SK-N-SH (cell line): ENCODE measurements around the gene KYNU. TPM values are rescaled to one million over a fixed set of nuclear protein-coding genes. Genes with fewer than 3 reads are reported as not detected.

Experiments
- CTCF ChIA-PET: fragments of 300-600, 350-600 bp; formaldehyde crosslinking; extraction: SDS; loops from one replicate; lab custom pipeline; 2021; lab: Yijun Ruan, JAX
- POLR2A ChIA-PET: fragments of 350-600 bp; sonication (Branson Sonifier 250); formaldehyde crosslinking; extraction: SDS; loops from one replicate; lab custom pipeline; 2020; ENCODE audit warnings: antibody characterized with exemption, inconsistent platforms; lab: Yijun Ruan, JAX
- DNase-seq: peaks from one replicate; pipeline ENCODE4 v3.0.0; 2012
- H2AFZ ChIP-seq: fragments of 200-600 bp; sonication (generic); 2 replicates; pipeline ENCODE4 v1.8.1; 2016; ENCODE audit warnings: antibody characterized with exemption, mild to moderate bottlenecking, low read depth
- H3F3A ChIP-seq: fragments of 200-600 bp; sonication (generic); replicated peaks from 2 replicates; pipeline ENCODE3; 2016; ENCODE audit warnings: antibody characterized with exemption, mild to moderate bottlenecking; ENCODE audit not compliant: insufficient read depth
- H3K27ac ChIP-seq, 2 experiments: fragments of 200-500 bp in 1 of 2; fragments of 200-600 bp in 1 of 2; sonication (Bioruptor generic) in 1 of 2; sonication (generic), shearing (Covaris generic) in 1 of 2; 2 replicates each; pipeline versions ENCODE4 v1.5.1 to v1.6.1; 2014 to 2016; ENCODE audit warnings: low read depth in 2 of 2, inconsistent platforms in 1 of 2, low read length in 1 of 2, mild to moderate bottlenecking in 1 of 2, mixed read lengths in 1 of 2
- H3K27me3 ChIP-seq: fragments of 200-600 bp; sonication (generic), shearing (Covaris generic); 2 replicates; pipeline ENCODE4 v1.6.1; 2016; ENCODE audit warnings: mixed run types; ENCODE audit not compliant: insufficient read depth
- H3K36me3 ChIP-seq, 2 experiments: fragments of 200-500 bp in 1 of 2; fragments of 200-600 bp in 1 of 2; sonication (Bioruptor generic) in 1 of 2; sonication (generic) in 1 of 2; replicated peaks in 1 of 2; 2 replicates each; pipeline versions ENCODE3 to v1.5.1; 2014 to 2016; ENCODE audit warnings: low read length in 1 of 2, mild to moderate bottlenecking in 1 of 2; ENCODE audit not compliant: insufficient read depth in 2 of 2, control insufficient read depth in 1 of 2
- H3K4me1 ChIP-seq, 2 experiments: fragments of 200-500 bp in 1 of 2; fragments of 200-600 bp in 1 of 2; sonication (Bioruptor generic) in 1 of 2; sonication (generic), shearing (Covaris generic) in 1 of 2; 2 replicates each; pipeline versions ENCODE4 v1.5.1 to v1.6.1; 2014 to 2016; ENCODE audit warnings: low read depth in 1 of 2, low read length in 1 of 2, mixed run types in 1 of 2; ENCODE audit not compliant: insufficient read depth in 2 of 2, control insufficient read depth in 1 of 2
- H3K4me2 ChIP-seq: fragments of 200-600 bp; sonication (generic), shearing (Covaris generic); 2 replicates; pipeline ENCODE4 v1.6.1; 2017; ENCODE audit warnings: mixed run types
- H3K4me3 ChIP-seq, 2 experiments: fragments of 200-500 bp in 1 of 2; fragments of 200-600 bp in 1 of 2; sonication (Bioruptor generic) in 1 of 2; sonication (generic), shearing (Covaris generic) in 1 of 2; 2 replicates each; pipeline versions ENCODE4 v1.5.1 to v1.8.1; 2014 to 2016; ENCODE audit warnings: low read depth in 2 of 2, inconsistent platforms in 1 of 2, low read length in 1 of 2, mild to moderate bottlenecking in 1 of 2, mixed read lengths in 1 of 2, moderate library complexity in 1 of 2
- H3K79me2 ChIP-seq: fragments of 200-600 bp; sonication (generic); 2 replicates; pipeline ENCODE4 v1.8.1; 2017; ENCODE audit warnings: mild to moderate bottlenecking; ENCODE audit not compliant: insufficient read depth
- H3K9ac ChIP-seq: fragments of 200-600 bp; sonication (generic); 2 replicates; pipeline ENCODE4 v1.6.1; 2017; ENCODE audit warnings: mixed run types
- H3K9me2 ChIP-seq: fragments of 200-600 bp; sonication (generic); 2 replicates; pipeline ENCODE4 v1.6.1; 2017; ENCODE audit warnings: mixed run types
- H3K9me3 ChIP-seq: fragments of 200-600 bp; sonication (generic); 2 replicates; pipeline ENCODE4 v1.6.1; 2017; ENCODE audit warnings: mixed run types, mild to moderate bottlenecking, moderate library complexity
- H4K20me1 ChIP-seq: fragments of 200-600 bp; sonication (generic); 2 replicates; pipeline ENCODE4 v1.6.1; 2017; ENCODE audit warnings: mild to moderate bottlenecking, mixed run types; ENCODE audit not compliant: insufficient read depth
- FOSL2 ChIP-seq: IDR thresholded peaks from 2 replicates; pipeline ENCODE4 v1.4.0; 2012; ENCODE audit warnings: low read depth, mild to moderate bottlenecking, moderate library complexity, borderline replicate concordance
- FOXJ3 ChIP-seq: sonication (generic); formaldehyde crosslinking; IDR thresholded peaks from 2 replicates; pipeline ENCODE4 v1.5.1; 2020; ENCODE audit warnings: mild to moderate bottlenecking, missing genetic modification reagents
- FOXM1 ChIP-seq: IDR thresholded peaks from 2 replicates; pipeline ENCODE4 v1.4.0; 2012; ENCODE audit warnings: low read depth, mild to moderate bottlenecking
- GABPA ChIP-seq: IDR thresholded peaks from 2 replicates; pipeline ENCODE4 v1.4.0; 2012; ENCODE audit warnings: low read depth, mild to moderate bottlenecking
- GATA2 ChIP-seq: sonication (generic); formaldehyde crosslinking; IDR thresholded peaks from 2 replicates; pipeline ENCODE4 v1.5.0; 2020; ENCODE audit warnings: mild to moderate bottlenecking, missing genetic modification reagents
- IRF3 ChIP-seq: fragments of 150-350 bp; IDR thresholded peaks from 2 replicates; pipeline ENCODE4 v1.6.1; 2016; ENCODE audit warnings: mild to moderate bottlenecking, low read depth, low read length
- JUND ChIP-seq: IDR thresholded peaks from 2 replicates; pipeline ENCODE4 v1.4.0; 2012
- MAX ChIP-seq: IDR thresholded peaks from 2 replicates; pipeline ENCODE4 v1.4.0; 2012; ENCODE audit warnings: low read depth
- MEF2A ChIP-seq: IDR thresholded peaks from 2 replicates; pipeline ENCODE4 v1.4.0; 2012; ENCODE audit warnings: low read depth, borderline replicate concordance
- NRF1 ChIP-seq: IDR thresholded peaks from 2 replicates; pipeline ENCODE4 v1.6.1; 2012; ENCODE audit warnings: low read depth, mild to moderate bottlenecking, low read length
- PBX3 ChIP-seq: IDR thresholded peaks from 2 replicates; pipeline ENCODE4; 2012
- POLR2AphosphoS5 ChIP-seq: IDR thresholded peaks from 2 replicates; pipeline ENCODE4 v1.6.1; 2012; ENCODE audit warnings: low read depth, low read length
- RXRA ChIP-seq: IDR thresholded peaks from 2 replicates; pipeline ENCODE4 v1.4.0; 2012; ENCODE audit warnings: low read depth, mild to moderate bottlenecking, borderline replicate concordance
- SIN3A ChIP-seq: IDR thresholded peaks from 2 replicates; pipeline ENCODE4 v1.6.1; 2012; ENCODE audit warnings: low read depth, mild to moderate bottlenecking, low read length, moderate library complexity, borderline replicate concordance
- SMC3 ChIP-seq: IDR thresholded peaks from 2 replicates; pipeline ENCODE4 v1.6.1; 2012; ENCODE audit warnings: low read depth, low read length, improper control_type of control experiment
- TAF1 ChIP-seq: IDR thresholded peaks from 2 replicates; pipeline ENCODE4 v1.6.1; 2012; ENCODE audit warnings: low read depth, mild to moderate bottlenecking, low read length, moderate library complexity, borderline replicate concordance
- TCF12 ChIP-seq: IDR thresholded peaks from 2 replicates; pipeline ENCODE4 v1.4.0; 2012
- USF2 ChIP-seq: fragments of 150-350 bp; IDR thresholded peaks from 2 replicates; pipeline ENCODE4 v1.6.1; 2017; ENCODE audit warnings: antibody characterized with exemption, low read length, low read depth, borderline replicate concordance
- WGBS: methylation state at CpG from one replicate; pipeline ENCODE4 v1.1.6; 2017; ENCODE audit warnings: low lambda C conversion rate; 5-methylcytosine and 5-hydroxymethylcytosine counted together
- polyA plus RNA-seq, 3 experiments: library from polyadenylated mRNA; depleted of rRNA; stranded (reverse); fragments of >200 nt; gene quantifications; 2 replicates each; pipeline ENCODE4 v1.2.3, GENCODE V29; 2012

The KYNU gene
- polyA plus RNA-seq, 1 of the 3 experiments (the other 2 are of a cell fraction) = not detected

GRCh38 chr2:142885543-142885942 is 8.1 kb downstream of the KYNU start (continued):
- TF ChIP-seq USF2 (no peak), NRF1 (no peak), TAF1 (no peak), GATA2 (CRISPR knock-in tag) (no peak)

- Histone ChIP-seq H2AFZ (no peak overlapping the region), H3K9ac (no peak overlapping the region), H3F3A (no peaks in the 10 kb centered on the region), H3K4me1 (no peaks in the 10 kb centered on the region), H3K9me3 (no peaks in the 10 kb centered on the region), H3K9me2 (no peaks in the 10 kb centered on the region), H3K79me2 (no peaks in the 10 kb centered on the region), H3K27ac (no peak overlapping the region), H3K36me3 (no peaks in the 10 kb centered on the region), H3K27me3 (no peaks in the 10 kb centered on the region), H4K20me1 (no peaks in the 10 kb centered on the region), H3K4me2 (no peak overlapping the region), H3K4me3 (no peak overlapping the region)
- TF ChIP-seq JUND (no peak), FOXM1 (no peak), PBX3 (no peak), MEF2A (no peak), USF2 (no peak), SMC3 (no peak), FOSL2 (no peak), FOXJ3 (CRISPR knock-in tag) (no peak), MAX (no peak), GABPA (no peak), IRF3 (no peak), POLR2AphosphoS5 (no peak), RXRA (no peak), GATA2 (CRISPR knock-in tag) (no peak), SIN3A (no peak), TCF12 (no peak)
- 60% methylated on average over 2 of the region's 2 CpGs for WGBS
- DNase-seq = no peak
- CTCF ChIA-PET = no interaction called here
- POLR2A ChIA-PET = no interaction called here
Measured at GRCh38 chr2:142892715-142893114, 15.3 kb downstream of the KYNU start.
